ENCODE results near the gene MED19. TPM values are rescaled to one million over a fixed set of nuclear protein-coding genes. Genes with fewer than 3 reads are reported as not detected.
"Not testable (repeated sequence)": the region's sequence is repeated elsewhere in the genome, so short reads cannot be mapped to it uniquely, and the experiment has no call there.

The MED19 gene, protein sequence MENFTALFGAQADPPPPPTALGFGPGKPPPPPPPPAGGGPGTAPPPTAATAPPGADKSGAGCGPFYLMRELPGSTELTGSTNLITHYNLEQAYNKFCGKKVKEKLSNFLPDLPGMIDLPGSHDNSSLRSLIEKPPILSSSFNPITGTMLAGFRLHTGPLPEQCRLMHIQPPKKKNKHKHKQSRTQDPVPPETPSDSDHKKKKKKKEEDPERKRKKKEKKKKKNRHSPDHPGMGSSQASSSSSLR
- 20.5 TPM for polyA plus RNA-seq (2013, experiment 1 of 2; ENCODE audit: insufficient read length)
- 15.4 TPM for polyA plus RNA-seq (2013, experiment 2 of 2; ENCODE audit: insufficient read length)

DNA sequence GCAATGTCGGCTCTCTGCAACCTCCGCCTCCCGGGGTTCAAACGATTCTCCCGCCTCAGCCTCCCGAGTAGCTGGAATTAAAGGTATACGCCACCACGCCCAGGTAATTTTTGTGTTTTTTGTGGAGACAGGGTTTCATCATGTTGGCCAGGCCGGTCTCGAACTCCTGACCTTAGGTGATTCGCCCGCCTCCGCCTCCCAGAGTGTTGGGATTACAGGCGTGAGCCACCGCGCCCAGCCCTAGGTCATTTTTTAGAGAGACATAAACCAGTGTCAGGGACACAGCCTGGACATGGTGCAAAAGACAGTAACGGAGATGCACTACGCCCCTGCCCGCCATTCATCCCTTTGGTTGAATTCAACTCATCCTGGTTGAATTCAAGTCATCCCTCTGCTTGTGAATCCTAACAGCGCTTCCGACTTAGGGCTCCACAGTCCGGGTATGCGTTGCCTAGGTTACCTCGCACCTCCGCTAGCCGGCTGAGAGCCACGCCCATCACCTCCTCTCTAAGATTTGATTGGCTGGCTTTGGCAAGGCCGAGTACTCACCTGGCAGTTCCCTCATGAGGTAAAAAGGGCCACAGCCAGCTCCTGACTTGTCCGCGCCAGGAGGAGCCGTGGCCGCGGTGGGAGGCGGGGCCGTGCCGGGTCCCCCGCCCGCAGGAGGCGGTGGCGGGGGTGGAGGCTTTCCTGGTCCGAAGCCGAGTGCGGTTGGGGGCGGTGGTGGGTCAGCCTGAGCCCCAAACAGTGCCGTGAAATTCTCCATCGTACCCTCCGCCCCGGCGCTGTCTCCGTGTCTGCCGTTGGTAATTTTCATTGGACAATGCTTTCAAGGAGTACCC is at the start of gene MED19:
TSS of gene MED19 (minus strand) at position 802 of the 842 bp plus-strand sequence. CDS start at position 766, 36 bp downstream.
- peak; percentile 65 for DNase-seq

DNA sequence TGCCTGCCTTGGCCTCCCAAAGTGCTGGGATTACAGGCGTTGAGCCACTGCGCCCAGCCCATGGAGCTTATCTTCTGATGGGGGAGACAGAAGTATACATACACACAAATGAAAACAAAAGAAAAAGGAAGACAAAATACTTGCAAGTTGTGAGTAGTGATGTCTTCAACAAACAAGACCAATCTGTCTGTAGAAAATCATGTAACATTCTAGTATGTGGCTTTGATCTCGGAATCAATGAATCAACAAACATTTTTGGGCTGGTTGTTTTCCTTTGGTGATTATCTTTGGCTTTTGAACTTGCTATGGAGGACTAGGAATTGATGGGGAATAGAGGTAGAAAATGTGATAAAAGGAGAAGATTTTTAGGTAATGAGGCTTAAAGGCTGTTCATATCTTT is 46.2 kb upstream of the MED19 start:
- no peak for DNase-seq

DNA sequence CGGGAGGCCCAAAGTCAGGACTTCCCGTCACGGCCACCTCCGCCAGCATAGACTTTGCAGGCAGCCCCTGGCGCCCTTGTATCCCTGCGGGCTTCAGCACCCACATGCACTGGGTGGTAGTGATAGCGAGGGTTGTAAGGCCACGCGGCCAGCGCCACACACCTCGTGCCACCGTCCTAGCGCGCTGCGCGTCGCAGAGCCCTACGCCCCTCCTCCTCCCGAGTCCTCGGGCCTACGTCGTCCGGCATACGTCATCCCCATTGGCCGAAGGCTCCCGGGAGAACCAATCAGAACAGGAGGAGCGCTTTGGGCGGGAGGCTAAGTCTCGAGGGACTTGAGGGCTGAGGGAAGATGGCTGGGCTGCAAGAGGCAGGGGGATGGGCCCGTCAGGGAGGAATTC is 40.9 kb upstream of the MED19 start:
- no peak for DNase-seq

DNA sequence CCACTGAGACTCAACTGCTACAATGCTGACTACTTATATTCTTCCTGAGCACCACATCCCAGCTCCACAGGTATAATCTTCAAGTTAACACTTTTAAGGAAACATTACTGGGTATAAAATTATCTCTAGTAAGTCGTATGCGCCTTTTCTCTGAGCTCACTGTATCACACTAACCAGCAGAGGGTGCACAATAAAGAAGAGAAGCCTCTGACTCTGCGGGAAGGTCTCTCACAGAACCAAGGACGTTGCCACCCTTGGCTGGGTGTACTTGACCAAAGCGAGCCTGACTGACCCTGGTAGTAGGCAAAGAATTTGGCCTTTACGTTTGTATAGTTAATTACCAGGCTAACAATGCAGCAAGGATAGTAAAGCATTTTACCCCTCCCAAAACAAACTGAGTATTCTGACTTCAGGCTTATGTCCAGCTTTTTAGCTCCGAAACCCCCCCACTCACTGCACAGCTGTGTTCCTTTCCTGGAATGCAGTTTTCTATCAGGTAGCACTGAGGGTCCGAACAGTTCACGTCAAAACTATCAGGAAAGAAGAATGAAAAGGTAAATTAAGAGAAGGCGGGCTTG is 39.8 kb upstream of the MED19 start, which contains the start of gene BTBD18:
TSS of gene BTBD18 (minus strand) at position 144 of the 578 bp plus-strand sequence. CDS start 631 bp downstream, outside the sequence.
- peak; percentile 59 for DNase-seq

DNA sequence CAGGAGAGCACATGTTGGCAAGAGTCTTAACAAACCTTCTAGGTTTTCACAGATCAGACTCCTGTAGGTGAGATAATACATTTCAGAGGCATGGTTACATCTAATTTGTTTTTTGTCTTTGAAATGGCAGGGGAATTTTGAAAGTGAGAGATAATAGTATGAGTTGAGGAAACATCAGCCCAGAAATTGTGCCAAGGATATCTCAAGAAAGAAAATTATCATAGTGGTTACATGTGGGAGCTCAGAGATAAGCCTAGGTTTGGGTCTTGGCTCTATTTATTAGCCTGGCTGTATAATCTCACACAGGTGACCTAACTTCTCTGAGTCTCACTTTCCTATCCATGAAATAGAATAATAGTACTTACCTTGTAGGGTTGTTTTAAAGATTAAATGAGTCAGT is 39.2 kb upstream of the MED19 start:
- no peak for DNase-seq

DNA sequence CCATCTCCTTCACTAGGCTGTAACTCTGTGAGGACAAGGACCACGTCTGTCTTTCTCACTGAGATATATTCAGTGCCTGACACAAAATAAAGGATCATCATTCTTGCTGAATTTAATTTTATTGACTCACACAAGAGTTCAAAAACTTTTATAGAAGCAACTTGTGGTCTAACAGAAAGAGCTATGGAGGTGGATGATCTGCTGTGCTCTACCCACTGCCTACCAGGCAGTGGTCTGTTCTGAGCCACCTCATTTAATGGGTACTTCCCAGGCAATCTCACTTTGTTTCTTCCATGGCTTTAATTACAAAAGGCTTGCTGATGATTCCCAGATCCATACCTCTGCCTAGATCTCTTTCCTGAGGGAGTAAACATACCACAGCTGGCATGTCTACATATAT is 34.9 kb upstream of the MED19 start:
- no peak for DNase-seq

DNA sequence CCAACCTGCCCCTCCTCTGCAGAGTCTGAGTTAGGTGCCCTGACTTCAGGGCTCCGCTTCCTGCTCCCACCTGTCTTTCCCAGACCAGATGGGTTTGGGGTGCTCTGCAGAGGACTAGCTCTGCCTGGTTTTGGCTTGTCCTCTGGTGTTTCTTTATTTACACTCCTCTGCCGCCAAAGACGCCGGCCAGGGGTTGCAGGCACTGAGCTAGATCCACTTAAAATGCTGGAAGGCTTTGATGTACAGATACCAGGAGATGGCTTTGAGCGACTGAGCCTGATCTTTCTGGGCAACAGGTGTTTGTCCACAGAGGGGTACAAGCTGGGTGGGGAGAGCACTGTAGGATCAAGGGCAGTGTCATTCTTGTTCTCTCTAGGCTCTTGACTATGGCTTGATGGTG is 33.2 kb upstream of the MED19 start:
- no peak for DNase-seq

DNA sequence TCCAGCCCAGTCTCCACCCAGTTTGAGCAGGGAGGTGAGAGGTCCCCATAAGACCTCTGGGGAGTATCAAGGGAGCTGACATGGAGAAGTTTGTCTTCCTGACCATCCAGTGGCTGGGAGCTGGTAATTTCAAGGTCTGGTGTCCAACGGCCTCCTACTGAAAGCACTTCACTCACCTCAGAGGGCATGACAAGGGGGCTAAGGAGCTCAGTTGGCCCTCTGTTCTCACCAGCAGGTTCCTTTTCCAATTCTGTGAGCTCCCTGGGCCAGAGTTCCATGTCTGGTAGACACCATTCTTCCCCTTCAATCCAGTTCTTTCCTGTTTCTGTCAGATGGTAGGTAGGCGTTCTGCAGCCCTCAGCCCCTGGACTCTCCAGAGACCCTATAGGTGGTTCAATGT is 32.3 kb upstream of the MED19 start:
- DNase-seq, result no peak

DNA sequence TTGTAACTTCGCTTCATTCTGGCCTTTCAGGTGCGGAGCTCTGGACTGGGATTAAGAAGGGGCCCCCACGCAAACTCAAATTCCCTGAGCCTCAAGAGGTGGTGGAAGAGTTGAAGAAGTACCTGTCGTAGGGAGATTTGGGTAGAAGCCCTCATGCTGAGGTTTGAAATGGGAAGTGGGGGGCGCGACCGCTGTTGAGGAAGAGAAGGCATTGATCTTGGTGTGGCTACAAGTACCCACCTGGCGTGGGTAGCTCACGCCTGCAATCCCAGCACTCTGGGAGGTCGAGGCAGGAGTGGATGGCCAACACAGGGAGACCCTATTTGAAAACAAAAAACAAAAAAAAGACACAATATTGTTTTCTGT is 30.1 kb upstream of the MED19 start:
- DNase-seq, result no peak

DNA sequence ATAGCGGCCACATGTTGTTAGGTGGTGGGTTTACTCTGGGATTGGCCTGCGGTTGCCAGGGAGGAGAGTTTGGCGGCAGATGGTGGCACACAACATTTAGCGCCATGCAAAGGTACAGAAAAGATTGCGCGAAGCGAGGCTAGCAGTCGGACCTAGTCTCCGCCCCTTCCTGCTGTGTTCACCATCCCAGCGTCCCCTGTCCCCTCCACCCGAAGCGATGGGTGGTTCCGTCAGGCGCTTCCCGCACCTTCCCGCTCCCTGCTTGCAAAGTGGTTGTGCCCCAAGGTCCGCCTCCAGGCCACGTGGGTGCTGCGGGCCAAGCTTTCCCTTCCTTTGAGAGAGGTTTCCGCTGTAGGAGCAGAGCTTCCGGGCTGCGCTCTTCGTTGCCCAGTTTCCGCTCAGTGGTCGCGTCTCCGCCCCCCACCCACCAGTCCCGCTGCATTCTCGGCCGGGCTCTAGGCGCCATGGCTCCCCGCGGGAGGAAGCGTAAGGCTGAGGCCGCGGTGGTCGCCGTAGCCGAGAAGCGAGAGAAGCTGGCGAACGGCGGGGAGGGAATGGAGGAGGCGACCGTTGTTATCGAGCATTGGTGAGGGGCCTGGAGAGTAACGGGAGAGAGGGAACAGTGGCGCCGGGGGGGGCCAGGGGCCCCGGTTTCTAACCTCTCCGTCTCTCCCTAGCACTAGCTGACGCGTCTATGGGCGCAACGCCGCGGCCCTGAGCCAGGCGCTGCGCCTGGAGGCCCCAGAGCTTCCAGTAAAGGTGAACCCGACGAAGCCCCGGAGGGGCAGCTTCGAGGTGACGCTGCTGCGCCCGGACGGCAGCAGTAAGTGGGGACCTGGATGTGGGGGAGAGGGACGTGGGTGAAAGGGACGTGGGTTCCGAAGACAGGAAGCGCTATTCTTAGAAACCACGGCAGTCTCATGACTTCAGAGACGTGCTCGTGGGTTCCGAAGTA is 29.4 kb upstream of the MED19 start, which contains the start of gene SELENOH:
TSS of gene SELENOH (plus strand) at position 360 of the 955 bp plus-strand sequence. CDS start at position 465, 105 bp downstream.
- peak; percentile 97 for DNase-seq

DNA sequence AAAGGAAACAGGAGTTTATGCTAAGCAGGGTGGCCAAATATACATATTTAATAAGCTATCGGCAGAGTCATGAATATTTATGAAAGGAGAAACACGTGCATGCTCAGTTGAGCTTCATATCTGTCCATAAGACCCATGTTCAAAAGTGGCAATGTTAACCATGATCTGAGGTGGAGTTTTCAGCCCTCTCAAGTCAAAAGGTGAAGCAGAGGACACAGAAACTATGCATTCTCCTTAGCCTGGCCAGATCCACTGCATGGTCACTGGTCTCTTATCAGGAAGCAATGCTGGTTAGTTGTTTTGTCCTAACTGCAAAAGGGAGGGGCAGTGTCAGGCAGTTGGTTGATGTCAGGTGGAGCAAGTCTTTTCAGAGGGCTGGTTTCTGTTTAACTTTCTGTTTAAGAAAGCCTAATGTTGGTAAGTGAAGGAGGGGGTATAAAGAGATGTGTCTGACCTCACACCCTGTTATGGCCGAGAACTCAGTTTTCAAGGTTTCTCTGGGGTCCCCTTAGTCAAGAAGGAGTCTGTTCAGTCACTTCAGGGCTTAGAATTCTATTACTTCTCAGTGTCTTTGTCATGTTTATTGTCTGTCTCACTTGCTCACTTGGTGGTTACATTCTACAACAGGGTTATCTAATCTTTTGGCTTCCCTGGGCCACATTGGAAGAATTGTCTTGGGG is 23.7 kb upstream of the MED19 start:
- no peak for DNase-seq

DNA sequence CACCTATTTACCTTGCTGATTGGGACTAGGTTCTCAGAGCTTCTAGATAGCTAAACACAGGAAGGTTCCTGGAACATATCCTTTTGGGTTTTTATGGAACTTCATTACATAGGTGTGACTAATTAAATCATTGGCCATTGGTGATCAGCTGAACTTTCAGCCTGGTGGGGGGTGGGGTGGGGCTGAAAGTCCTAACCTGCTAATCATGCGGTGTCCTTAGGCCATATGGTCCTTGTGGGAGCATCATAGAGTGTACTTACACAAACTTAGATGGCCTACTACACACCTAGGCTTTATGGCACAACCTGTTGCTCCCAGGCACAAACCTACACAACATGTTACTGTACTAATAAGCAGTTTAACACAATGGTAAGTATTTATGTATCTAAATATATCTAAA is 20.6 kb upstream of the MED19 start:
- DNase-seq, result no peak

DNA sequence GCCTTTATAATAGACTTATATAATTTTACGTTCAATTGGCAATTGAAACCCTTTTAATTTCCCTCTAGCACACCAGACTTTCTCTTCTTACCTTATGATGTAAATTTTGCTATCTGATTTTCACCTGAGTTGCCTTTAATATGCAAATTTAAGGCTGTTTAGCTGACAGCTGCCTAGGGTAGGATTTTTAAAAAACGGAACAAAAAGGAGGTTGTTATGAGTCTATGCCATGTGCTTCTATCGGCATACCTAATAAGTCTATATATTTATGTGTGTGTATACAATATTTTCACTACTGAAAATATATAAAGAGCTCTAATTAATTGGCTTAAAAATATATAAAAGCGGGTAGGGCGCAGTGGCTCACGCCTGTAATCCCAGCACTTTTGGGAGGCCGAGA is 17.5 kb upstream of the MED19 start:
- DNase-seq, result no peak

DNA sequence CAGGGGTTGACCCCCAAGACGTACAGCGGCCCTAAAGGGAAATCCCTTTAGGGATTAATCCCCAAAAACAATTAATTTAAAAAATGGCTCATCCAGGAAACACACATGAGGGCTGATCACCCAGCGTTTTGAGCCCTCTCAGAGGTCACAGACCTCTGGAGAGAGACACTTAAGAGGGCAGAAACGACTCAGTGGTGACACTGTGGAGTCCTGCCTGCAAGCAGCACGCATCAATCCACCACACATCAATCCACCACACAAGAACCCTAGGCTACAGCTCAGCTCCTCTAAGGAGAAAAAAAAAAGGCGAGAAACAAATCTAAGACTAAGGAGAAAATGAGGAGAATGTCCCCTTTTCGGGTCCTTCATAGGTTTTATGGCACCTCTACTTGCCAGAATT is 16.8 kb upstream of the MED19 start:
- no peak for DNase-seq

DNA sequence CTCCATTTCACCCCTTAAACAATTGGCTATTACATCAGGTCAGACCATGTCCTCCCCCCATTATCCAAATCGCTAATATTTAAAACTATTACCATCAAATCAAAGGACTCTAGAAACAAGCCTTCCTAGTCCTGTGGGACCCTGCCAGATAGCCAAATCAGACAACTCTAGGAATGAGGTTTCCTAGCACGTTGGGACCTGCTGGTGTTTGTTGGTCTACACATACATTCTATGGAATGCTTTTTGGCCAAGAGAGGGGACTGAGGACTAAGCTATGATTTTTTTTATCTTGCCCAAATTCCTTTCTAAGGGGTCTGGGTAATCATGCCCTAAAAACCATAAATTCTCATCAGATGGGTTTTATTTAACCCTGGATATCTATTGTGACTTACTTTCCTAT is 15.2 kb upstream of the MED19 start:
- DNase-seq, result no peak

DNA sequence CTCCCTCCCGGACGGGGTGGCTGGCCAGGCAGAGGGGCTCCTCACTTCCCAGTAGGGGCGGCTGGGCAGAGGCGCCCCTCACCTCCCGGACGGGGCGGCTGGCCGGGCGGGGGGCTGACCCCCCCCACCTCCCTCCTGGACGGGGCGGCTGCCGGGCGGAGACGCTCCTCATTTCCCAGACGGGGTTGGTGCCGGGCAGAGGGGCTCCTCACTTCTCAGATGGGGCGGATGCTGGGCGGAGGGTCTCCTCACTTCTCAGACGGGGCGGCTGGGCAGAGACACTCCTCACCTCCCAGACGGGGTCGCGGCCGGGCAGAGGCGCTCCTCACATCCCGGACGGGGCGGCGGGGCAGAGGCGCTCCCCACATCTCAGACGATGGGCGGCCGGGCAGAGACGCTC is 4.7 kb upstream of the MED19 start:
- DNase-seq, result not testable (repeated sequence)

DNA sequence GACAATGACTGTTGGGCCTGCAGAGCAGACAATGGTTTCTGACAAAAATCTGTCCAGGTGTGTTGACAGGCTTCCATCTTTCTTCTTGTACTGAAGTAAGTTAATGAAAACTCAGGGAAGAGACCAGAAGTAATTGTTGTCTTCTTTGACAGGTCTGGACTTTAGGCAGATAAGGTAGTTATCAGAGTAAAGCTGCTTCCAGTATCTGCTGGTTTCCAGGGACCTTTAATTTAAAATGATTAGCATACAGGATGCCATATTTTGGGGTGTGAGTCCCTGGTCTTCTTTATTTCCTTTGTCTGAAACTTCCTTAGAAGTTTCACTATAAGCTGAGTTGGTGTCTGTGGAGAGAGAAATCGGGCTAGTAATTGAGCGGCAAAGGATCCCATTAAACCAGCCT is 1.8 kb upstream of the MED19 start:
- DNase-seq, result no peak

DNA sequence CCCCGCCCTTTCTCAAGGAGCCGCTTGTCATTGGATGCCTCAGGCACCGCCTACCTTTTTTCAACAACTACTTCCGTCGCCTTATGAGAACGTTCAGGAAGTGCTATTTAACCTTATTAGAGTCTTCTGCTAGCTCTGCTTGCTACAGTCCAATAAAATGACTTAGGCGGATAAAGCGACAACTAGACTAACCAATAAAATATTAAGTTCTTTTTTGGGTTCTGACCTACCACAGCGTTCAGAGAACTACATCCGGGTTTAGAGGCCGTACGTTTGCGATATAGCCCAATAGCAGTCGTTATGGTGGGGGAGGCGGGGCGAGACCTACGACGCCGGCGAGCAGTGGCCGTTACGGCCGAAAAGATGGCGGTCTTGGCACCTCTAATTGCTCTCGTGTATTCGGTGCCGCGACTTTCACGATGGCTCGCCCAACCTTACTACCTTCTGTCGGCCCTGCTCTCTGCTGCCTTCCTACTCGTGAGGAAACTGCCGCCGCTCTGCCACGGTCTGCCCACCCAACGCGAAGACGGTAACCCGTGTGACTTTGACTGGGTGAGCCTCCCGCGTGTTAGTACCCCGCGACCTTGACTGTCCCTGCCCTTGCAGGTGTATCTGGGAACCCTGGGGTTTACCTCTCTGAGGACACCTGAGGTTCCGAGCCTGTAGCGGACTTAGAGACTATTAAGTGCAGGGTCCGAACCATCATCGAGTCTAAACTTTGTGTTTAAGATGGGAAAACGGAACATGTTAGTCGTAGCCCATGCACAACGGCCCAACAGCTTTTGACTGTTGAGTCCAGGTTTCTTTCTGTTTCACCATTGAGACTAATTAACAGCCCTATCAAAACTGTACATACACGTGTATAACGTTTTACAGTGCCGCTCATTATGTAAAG is 488 bp upstream of the MED19 start, which contains the start of gene TMX2:
TSS of gene TMX2 (plus strand) at position 338 of the 895 bp plus-strand sequence. CDS start at position 364, 26 bp downstream.
- DNase-seq, result peak; percentile 100

DNA sequence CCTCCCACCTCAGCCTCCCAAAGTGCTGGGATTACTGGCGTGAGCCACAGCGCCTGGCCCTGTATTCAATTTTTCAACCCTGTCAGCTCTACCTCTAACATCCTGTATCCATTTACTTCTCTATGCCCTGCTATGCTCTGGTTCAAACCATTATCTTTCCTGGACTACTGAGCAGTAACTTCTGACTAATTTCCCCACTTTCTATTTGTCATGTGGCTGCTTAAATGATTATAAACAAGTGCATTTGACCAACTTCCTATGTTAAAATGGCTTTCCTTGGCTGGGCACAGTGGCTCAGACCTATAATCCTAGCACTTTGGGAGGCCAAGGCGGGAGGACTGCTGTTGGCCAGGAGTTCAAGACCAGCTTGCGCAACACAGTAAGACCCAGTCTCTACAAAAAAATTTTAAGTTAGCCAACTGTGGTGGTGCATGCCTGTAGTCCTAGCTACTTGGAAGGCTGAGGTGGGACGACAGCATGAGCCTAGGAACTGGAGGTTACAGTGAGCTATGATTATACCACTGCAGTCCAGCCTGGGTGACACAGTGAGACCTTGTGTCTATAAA is 2.1 kb downstream of the MED19 start:
- DNase-seq, result no peak

DNA sequence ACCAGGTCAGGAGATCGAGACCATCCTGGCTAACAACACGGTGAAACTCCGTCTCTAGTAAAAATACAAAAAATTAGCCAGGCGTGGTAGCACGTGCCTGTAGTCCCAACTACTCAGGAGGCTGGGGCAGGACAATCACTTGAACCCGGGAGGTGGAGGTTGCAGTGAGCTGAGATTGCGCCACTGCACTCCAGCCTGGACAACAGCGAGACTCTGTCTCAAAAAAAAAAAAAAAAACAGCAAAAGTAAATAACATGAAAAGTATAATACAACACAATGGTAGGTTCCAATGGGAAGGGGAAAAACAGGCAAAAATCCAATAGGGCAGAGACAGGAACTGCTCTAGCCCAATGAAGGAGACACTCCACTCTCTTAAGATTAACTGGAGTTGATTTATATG is 6.6 kb downstream of the MED19 start:
- not testable (repeated sequence) for DNase-seq

Data from fibroblast of skin of back (primary cell).